Activated CD4-positive, alpha-beta T cell treated with anti-CD3 and anti-CD28 coated beads, Interleukin-2, amount 50 U/mL, for 4 hours (primary cell): ENCODE results near the gene RSPH6A.
"Not testable (repeated sequence)": the region's sequence is repeated elsewhere in the genome, so short reads cannot be mapped to it uniquely, and the experiment has no call there.

Source experiments
- DNase-seq, 2 experiments: peaks; one replicate each; pipeline ENCODE4 v3.0.0-alpha.2; 2020

Gene RSPH6A

GRCh38 chr19:45764475-45764874 is 50.6 kb downstream of the RSPH6A start:
- DNase-seq: no peak

DNA sequence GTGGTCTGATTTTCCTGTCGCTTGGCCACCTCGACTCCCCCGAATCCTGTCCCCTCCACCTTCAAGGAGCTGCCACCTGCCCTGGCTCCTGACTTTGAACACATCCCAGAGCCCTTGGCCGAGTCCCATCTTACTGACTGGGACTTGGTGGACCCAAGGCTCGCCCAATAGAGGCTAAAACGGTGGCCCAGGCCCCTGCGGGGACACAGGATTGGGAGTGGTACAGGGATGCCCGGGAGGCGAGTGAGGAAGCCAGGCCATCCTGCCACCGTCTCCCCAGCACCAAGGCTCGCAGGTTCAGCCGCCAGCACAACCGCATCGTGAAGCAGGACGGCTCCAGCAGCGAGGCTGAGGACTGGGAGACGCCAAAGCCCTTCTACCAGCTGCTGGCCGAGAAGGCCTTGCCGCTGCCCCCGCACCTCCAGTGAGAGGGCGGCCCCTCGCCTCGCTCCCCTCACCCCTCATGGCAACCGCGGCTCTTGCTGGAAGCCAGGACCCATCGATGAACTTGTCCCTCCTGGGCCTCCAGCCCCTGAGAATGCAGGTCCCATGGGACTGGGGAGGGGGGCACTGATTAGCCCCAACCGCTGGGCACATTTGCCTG is 51.3 kb downstream of the RSPH6A start:
- DNase-seq: no peak

- no peak for DNase-seq
These were observed 52.1 kb downstream of the RSPH6A start for GRCh38 chr19:45762870-45763631.

- no peak for DNase-seq
These were observed 53.4 kb downstream of the RSPH6A start for GRCh38 chr19:45761714-45762113.

GRCh38 chr19:45758921-45759320 is 56.2 kb downstream of the RSPH6A start:
- DNase-seq: no peak

GRCh38 chr19:45757695-45758094 is 57.4 kb downstream of the RSPH6A start:
- no peak for DNase-seq

GRCh38 chr19:45754323-45754722 is 60.8 kb downstream of the RSPH6A start:
- no peak for DNase-seq

DNA sequence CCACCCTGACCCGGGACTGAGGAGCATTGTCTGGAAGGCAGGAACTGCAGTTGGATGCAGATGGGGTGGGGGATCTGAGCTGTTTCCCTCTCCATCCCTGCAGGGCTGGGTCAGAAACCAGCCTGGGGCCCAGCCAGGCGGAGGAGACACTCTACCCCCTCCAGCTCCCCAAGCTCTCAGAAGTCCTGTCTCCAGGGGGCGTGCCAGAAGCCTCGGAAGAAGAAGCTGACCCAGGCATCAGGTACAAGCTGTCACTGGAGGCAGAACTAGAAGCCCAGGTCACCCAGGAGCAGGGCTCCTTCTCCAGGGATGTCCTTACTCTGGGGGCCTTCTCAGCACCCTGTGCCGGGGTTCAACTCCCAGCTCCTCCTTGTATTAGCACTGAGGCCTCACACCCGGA is 61.6 kb downstream of the RSPH6A start:
- DNase-seq: no peak

GRCh38 chr19:45752639-45753038 is 62.5 kb downstream of the RSPH6A start:
- no peak for DNase-seq

DNA sequence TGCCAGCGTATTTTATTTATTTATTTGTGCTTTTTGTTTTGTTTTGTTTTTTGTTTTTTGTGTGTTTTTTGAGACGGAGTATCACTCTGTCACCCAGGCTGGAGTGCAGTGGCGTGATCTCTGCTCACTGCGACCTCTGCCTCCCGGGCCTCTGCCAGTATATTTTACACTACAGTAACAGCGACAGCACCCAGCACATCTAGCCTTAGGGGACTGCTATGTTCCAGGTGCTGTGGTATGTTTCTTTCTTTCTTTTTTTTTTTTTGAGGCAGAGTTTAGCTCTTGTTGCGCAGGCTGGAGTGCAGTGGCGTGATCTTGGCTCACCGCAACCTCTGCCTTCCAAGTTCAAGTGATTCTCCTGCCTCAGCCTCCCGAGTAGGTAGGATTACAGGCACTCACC is 63.6 kb downstream of the RSPH6A start:
- DNase-seq: not testable (repeated sequence)

GRCh38 chr19:45747513-45747912 is 67.6 kb downstream of the RSPH6A start:
- DNase-seq: no peak

- DNase-seq: no peak
These were observed 68.2 kb downstream of the RSPH6A start for GRCh38 chr19:45746866-45747265.
